ENCODE data around the gene BEST3.

GRCh38 chr12:69662764-69663163 lies 36.3 kb downstream of the BEST3 start:
- TF ChIP-seq EZH2 (IDR thresholded peaks at IDR 0.05; ENCODE audit: borderline replicate concordance, low read depth, low read length, severe bottlenecking) (no peak), CTCF (IDR thresholded peaks at IDR 0.05; ENCODE audit: extremely low read depth in 1 of 2, insufficient read depth in 1 of 2, low read depth in 1 of 2, low read length in 2 of 2) (no peak), MAX (IDR thresholded peaks at IDR 0.05; ENCODE audit: insufficient read depth, insufficient read length) (no peak), POLR2A (IDR thresholded peaks at IDR 0.05; ENCODE audit: low read depth, low read length) (no peak), MYC (IDR thresholded peaks at IDR 0.05; ENCODE audit: low read depth, low read length) (no peak), POLR2AphosphoS5 (IDR thresholded peaks at IDR 0.05; ENCODE audit: insufficient read depth, low read depth, low read length) (no peak), JUN (IDR thresholded peaks at IDR 0.05; ENCODE audit: borderline replicate concordance, insufficient read depth, insufficient read length, low read depth) (no peak)
